GM12878 (cell line): ENCODE measurements around the gene ABL2. TPM values are rescaled to one million over a fixed set of nuclear protein-coding genes. Genes with fewer than 3 reads are reported as not detected.

ENCODE experiments used
- ATAC-seq: fragments of 200-7000 bp; cut with Tn5 transposase; 3 replicates; pipeline ENCODE4 v1.9.1; 2020; ENCODE audit warnings: mild to moderate bottlenecking, moderate library complexity
- BruUV-seq: library from RNA; stranded (reverse); fragments of 400-500 nt; replicated peaks from 2 replicates; lab custom pipeline; 2021; lab: Mats Ljungman, UMichigan
- CTCF ChIA-PET: fragments of 300-600 bp; sonication (Branson Sonifier 250); formaldehyde crosslinking; extraction: SDS; loops from one replicate; lab custom pipeline; 2021; ENCODE audit warnings: inconsistent platforms; lab: Yijun Ruan, JAX
- POLR2A ChIA-PET: fragments of 350-600 bp; formaldehyde crosslinking; extraction: SDS; loops from one replicate; lab custom pipeline; 2021; ENCODE audit warnings: inconsistent platforms; lab: Charles Lee
- RAD21 ChIA-PET: fragments of 300-600 bp; sonication (Branson Sonifier 250); formaldehyde crosslinking; loops from one replicate; lab custom pipeline; 2023; ENCODE audit warnings: antibody characterized with exemption; ENCODE audit not compliant: unreplicated experiment; lab: Charles Lee
- SMC1A ChIA-PET: fragments of 300-600 bp; sonication (Branson Sonifier 250); formaldehyde crosslinking; loops from one replicate; lab custom pipeline; 2023; ENCODE audit not compliant: unreplicated experiment, uncharacterized antibody; lab: Charles Lee
- DNase-seq: peaks from one replicate; pipeline ENCODE4 v3.0.0-alpha.2; 2011; ENCODE audit warnings: low read depth, low spot score
- FAIRE-seq: peaks from 3 replicates; lab custom pipeline; 2011; peaks lifted over from hg19 to GRCh38; lab: Jason Lieb, UNC
- H2AFZ ChIP-seq: 2 replicates; pipeline ENCODE4 v1.6.0; 2011; ENCODE audit warnings: low read depth, low read length, control low read depth; ENCODE audit not compliant: control insufficient read depth
- H3K27ac ChIP-seq: 2 replicates; pipeline ENCODE4 v1.5.1; 2011; ENCODE audit warnings: control low read depth; ENCODE audit not compliant: control insufficient read depth, insufficient read depth
- H3K27me3 ChIP-seq, 2 experiments: replicated peaks in 1 of 2; 2 replicates each; pipeline versions ENCODE4 v1.6.0 to v1.6.1; 2011; ENCODE audit warnings: low read length in 1 of 2; ENCODE audit not compliant: control insufficient read depth in 2 of 2, insufficient read depth in 2 of 2
- H3K36me3 ChIP-seq, 2 experiments: 2 replicates each; pipeline ENCODE4 v1.5.1; 2011; ENCODE audit warnings: low read length in 1 of 2; ENCODE audit not compliant: control insufficient read depth in 2 of 2, insufficient read depth in 2 of 2
- H3K4me1 ChIP-seq: 2 replicates; pipeline ENCODE4 v1.6.1; 2011; ENCODE audit warnings: mild to moderate bottlenecking, low read length, moderate library complexity, mixed read lengths; ENCODE audit not compliant: control insufficient read depth, insufficient read depth
- H3K4me2 ChIP-seq: 2 replicates; pipeline ENCODE4 v1.6.0; 2011; ENCODE audit warnings: control low read depth; ENCODE audit not compliant: control insufficient read depth, insufficient read depth
- H3K4me3 ChIP-seq: fragments of 200-600 bp; sonication (generic); 2 replicates; pipeline ENCODE4 v1.5.1; 2016
- H3K79me2 ChIP-seq: 2 replicates; pipeline ENCODE4 v1.6.0; 2011; ENCODE audit warnings: low read length; ENCODE audit not compliant: control insufficient read depth, insufficient read depth
- H3K9ac ChIP-seq: 2 replicates; pipeline ENCODE4 v1.8.0; 2011; ENCODE audit warnings: low read length, control low read depth, mixed read lengths; ENCODE audit not compliant: control insufficient read depth, insufficient read depth
- H3K9me3 ChIP-seq: replicated peaks from 3 replicates; pipeline ENCODE4 v1.5.1; 2011; ENCODE audit warnings: mild to moderate bottlenecking, low read length; ENCODE audit not compliant: control insufficient read depth, insufficient read depth
- H4K20me1 ChIP-seq: 2 replicates; pipeline ENCODE4 v1.6.0; 2011; ENCODE audit not compliant: control insufficient read depth, insufficient read depth
- ATF3 ChIP-seq: IDR thresholded peaks from 2 replicates; pipeline ENCODE4 v1.6.1; 2011; ENCODE audit warnings: low read depth, mild to moderate bottlenecking, low read length, moderate library complexity, borderline replicate concordance; ENCODE audit errors: extremely low read depth
- BHLHE40 ChIP-seq, 2 experiments: fragments of 450-650 bp in 1 of 2; IDR thresholded peaks; 2 replicates each; pipeline ENCODE4 v1.6.1; 2011 to 2017; ENCODE audit warnings: low read depth in 2 of 2, borderline replicate concordance in 1 of 2, improper control_type of control experiment in 1 of 2, low read length in 1 of 2, mild to moderate bottlenecking in 1 of 2
- CEBPZ ChIP-seq: fragments of 150-350 bp; IDR thresholded peaks from 2 replicates; pipeline ENCODE4 v1.6.1; 2016; ENCODE audit warnings: low read depth, low read length
- FOXM1 ChIP-seq: IDR thresholded peaks from 2 replicates; pipeline ENCODE4 v1.6.1; 2012; ENCODE audit warnings: low read depth, mild to moderate bottlenecking, inconsistent platforms, low read length, moderate library complexity
- GABPA ChIP-seq: IDR thresholded peaks from 2 replicates; pipeline ENCODE4 v1.6.1; 2014; ENCODE audit warnings: antibody characterized with exemption, low read depth, mild to moderate bottlenecking, inconsistent platforms
- HCFC1 ChIP-seq: fragments of 150-350 bp; IDR thresholded peaks from 2 replicates; pipeline ENCODE4 v1.6.1; 2014; ENCODE audit warnings: low read length
- IKZF1 ChIP-seq: fragments of 450-650 bp; conservative IDR thresholded peaks from 2 replicates; pipeline ENCODE4 v1.6.1; 2017; ENCODE audit warnings: antibody characterized with exemption, mild to moderate bottlenecking
- JUND ChIP-seq: IDR thresholded peaks from 2 replicates; pipeline ENCODE4 v1.6.1; 2012; ENCODE audit warnings: low read depth, mild to moderate bottlenecking, low read length, improper control_type of control experiment, moderate library complexity
- NR2F1 ChIP-seq: fragments of 450-650 bp; conservative IDR thresholded peaks from 2 replicates; pipeline ENCODE4 v1.6.1; 2017; ENCODE audit warnings: mild to moderate bottlenecking
- PAX8 ChIP-seq: fragments of 450-650 bp; IDR thresholded peaks from 2 replicates; pipeline ENCODE4 v1.6.1; 2017; ENCODE audit warnings: mild to moderate bottlenecking, moderate library complexity
- POLR2AphosphoS2 ChIP-seq: IDR thresholded peaks from 2 replicates; pipeline ENCODE4 v1.6.1; 2011; ENCODE audit warnings: low read depth, mild to moderate bottlenecking, low read length, improper control_type of control experiment, moderate library complexity
- PRDM15 ChIP-seq: fragments of 450-650 bp; formaldehyde crosslinking; IDR thresholded peaks from 2 replicates; pipeline ENCODE4 v1.4.0; 2020; ENCODE audit warnings: mild to moderate bottlenecking, moderate library complexity
- SMC3 ChIP-seq: IDR thresholded peaks from 2 replicates; pipeline ENCODE4 v1.6.1; 2011; ENCODE audit warnings: low read length, improper control_type of control experiment, borderline replicate concordance
- SREBF1 ChIP-seq: IDR thresholded peaks from 2 replicates; pipeline ENCODE4 v1.6.1; 2012; ENCODE audit warnings: mild to moderate bottlenecking, low read length
- TCF3 ChIP-seq: IDR thresholded peaks from 2 replicates; pipeline ENCODE4 v1.6.1; 2012; ENCODE audit warnings: low read depth, mild to moderate bottlenecking, low read length, borderline replicate concordance; ENCODE audit not compliant: insufficient read depth
- ZNF24 ChIP-seq: fragments of 450-650 bp; IDR thresholded peaks from 2 replicates; pipeline ENCODE4 v1.6.1; 2017; ENCODE audit warnings: antibody characterized with exemption, mild to moderate bottlenecking
- WGBS: methylation state at CpG from one replicate; pipeline ENCODE4 v1.1.6; 2016; ENCODE audit warnings: low lambda C conversion rate; ENCODE audit not compliant: insufficient replicate concordance, insufficient coverage; ENCODE audit errors: missing lambda C conversion rate; 5-methylcytosine and 5-hydroxymethylcytosine counted together
- in situ Hi-C: fragments of 300-500 bp; cut with MboI; formaldehyde crosslinking; loops from 9 replicates; pipeline ENCODE4 v1.14.3; 2018; ENCODE audit warnings: mixed read lengths
- intact Hi-C: fragments of 100-400 bp; cut with micrococcal nuclease; formaldehyde crosslinking; loops from one replicate; pipeline ENCODE4 v1.14.2; 2022; ENCODE audit not compliant: unreplicated experiment
- polyA plus RNA-seq, 11 experiments: library from polyadenylated mRNA; depleted of rRNA in 4 of 11; unstranded in 6 of 11; stranded (reverse) in 5 of 11; fragments of >200 nt; fragmentation: Nextera tagmentation in 4 of 11; fragmentation: Illumina TruSeq in 1 of 11; extraction: Ambion mirVana in 4 of 11; extraction: Trizol in 1 of 11; gene quantifications; 1 replicate in 1 of 11; 2 replicates in 10 of 11; pipeline versions ENCODE4 v1.2.1 to v1.2.3, GENCODE V29; 2011 to 2016; ENCODE audit warnings: inconsistent platforms in 2 of 11, missing spikeins in 2 of 11, low read depth in 1 of 11
- total RNA-seq, 4 experiments: library from RNA; depleted of rRNA in 3 of 4; stranded (reverse); fragments of >200 nt in 3 of 4; fragmentation: Illumina TruSeq in 1 of 4; extraction: Trizol in 1 of 4; gene quantifications; 2 replicates each; pipeline versions ENCODE4 v1.2.1 to v1.2.3, GENCODE V29; 2013 to 2021

Gene ABL2
- total and polyA plus RNA-seq, 10 of the 15 experiments (the other 5 are each of a cell fraction or from before 2014, with no cell fraction given) = 0.57 to 9.4 (median 3.6) TPM

- Histone ChIP-seq H3K4me3 (no peak overlapping the region), H3K27me3 (no peaks in the 10 kb centered on the region), H3K4me2 (no peak overlapping the region), H3K9ac (no peak overlapping the region), H4K20me1 (no peaks in the 10 kb centered on the region), H3K27ac (no peak overlapping the region), H3K36me3 (peaks cover 0 to 4% of the 10 kb centered on the region in 2 experiments; a peak in 2 of 4 replicates), H2AFZ (no peak overlapping the region), H3K4me1 (no peaks in the 10 kb centered on the region), H3K9me3 (no peaks in the 10 kb centered on the region), H3K79me2 (no peaks in the 10 kb centered on the region)
- no peak for FAIRE-seq
- ChIA-PET SMC1A (interaction anchor here (1.6 to 1.7 kb wide), 2 partner anchors 11 to 20 kb away, joined by 6 to 8 read pairs; no protein-coding TSS in a partner anchor), RAD21 (no interaction called here), POLR2A (no interaction called here), CTCF (interaction anchor here (1.6 to 1.7 kb wide), 2 partner anchors 10 to 18 kb away, joined by 4 to 5 read pairs; no protein-coding TSS in a partner anchor)
- BruUV-seq = no TSS peak
- DNase-seq = no peak
- WGBS = 93% methylated on average over 3 of the region's 3 CpGs
- in situ Hi-C loops = no loop called here
- intact Hi-C loops = no loop called here
- no peak for ATAC-seq
- TF ChIP-seq SMC3 = no peak
- TF ChIP-seq BHLHE40 (IDR thresholded peaks at IDR 0.05; ENCODE audit: borderline replicate concordance in 1 of 2, low read depth in 2 of 2, low read length in 1 of 2) = no peak
- TF ChIP-seq NR2F1 = no peak
- TF ChIP-seq PAX8 = no peak
- TF ChIP-seq ATF3 = no peak
- TF ChIP-seq SREBF1 = no peak
- TF ChIP-seq HCFC1 = no peak
- no peak for TF ChIP-seq PRDM15 (CRISPR knock-in tag)
- no peak for TF ChIP-seq TCF3
- no peak for TF ChIP-seq IKZF1
- TF ChIP-seq GABPA = no peak
- TF ChIP-seq ZNF24 = no peak
- no peak for TF ChIP-seq POLR2AphosphoS2
- TF ChIP-seq JUND = no peak
- no peak for TF ChIP-seq CEBPZ
- no peak for TF ChIP-seq FOXM1
Observed at GRCh38 chr1:179058487-179059483, 170.7 kb downstream of the ABL2 start.
